ENCODE measurements around the gene DHRS2. TPM values are rescaled to one million over a fixed set of nuclear protein-coding genes. Genes with fewer than 3 reads are reported as not detected.

DHRS2 gene
- total and polyA plus RNA-seq, 2 of the 13 experiments (the other 11 are each of a cell fraction or from before 2014, with no cell fraction given): 1,621 to 3,021 TPM

- no peak; the same call in 1 of the 2 replicates for TF ChIP-seq THAP9 (CRISPR knock-in tag; IDR thresholded peaks at IDR 0.05; ENCODE audit: borderline replicate concordance)
- no peak for TF ChIP-seq SMARCC2 (IDR thresholded peaks at IDR 0.05)
- peak; percentile 81 for TF ChIP-seq HMGXB3 (CRISPR knock-in tag; IDR thresholded peaks at IDR 0.05; ENCODE audit: borderline replicate concordance)
- TF ChIP-seq TFAP4 (IDR thresholded peaks at IDR 0.05; ENCODE audit: borderline replicate concordance, low read depth): peak; percentile 25; the same call in 1 of the 2 replicates
- TF ChIP-seq ZNF362 (CRISPR knock-in tag; IDR thresholded peaks at IDR 0.05; ENCODE audit: borderline replicate concordance): 0 out of 2 replicates have a peak, but pooled peaks have one; percentile 12
- no peak for TF ChIP-seq ZFYVE20 (CRISPR knock-in tag; IDR thresholded peaks at IDR 0.05; ENCODE audit: borderline replicate concordance, low read depth)
- no peak for TF ChIP-seq ZNF773 (CRISPR knock-in tag; IDR thresholded peaks at IDR 0.05; ENCODE audit: borderline replicate concordance)
- TF ChIP-seq ZNF234 (CRISPR knock-in tag; conservative IDR thresholded peaks at IDR 0.05): no peak
- peak; percentile 77; the same call in 1 of the 2 replicates for TF ChIP-seq FOXK1 (CRISPR knock-in tag; IDR thresholded peaks at IDR 0.05; ENCODE audit: borderline replicate concordance, low read depth)
- TF ChIP-seq NR0B2 (CRISPR knock-in tag; IDR thresholded peaks at IDR 0.05): no peak; the same call in 1 of the 2 replicates
- TF ChIP-seq ZHX1 (CRISPR knock-in tag; IDR thresholded peaks at IDR 0.05; ENCODE audit: low read depth): no peak
- peak; percentile 62; the same call in 1 of the 2 replicates for TF ChIP-seq ONECUT2 (CRISPR knock-in tag; IDR thresholded peaks at IDR 0.05)
- peak; percentile 96 for TF ChIP-seq ATF3 (CRISPR knock-in tag; IDR thresholded peaks at IDR 0.05)
Measured at GRCh38 chr14:23602181-23603095, 33.7 kb upstream of the DHRS2 start (continued).

Measured in HepG2 (cell line).